Activated T-cell treated with anti-CD3 and anti-CD28 coated beads for 24 hours (primary cell): ENCODE results near the gene ANKFY1.
"Not testable (repeated sequence)": the region's sequence is repeated elsewhere in the genome, so short reads cannot be mapped to it uniquely, and the experiment has no call there.

ENCODE experiments used
- DNase-seq: peaks from one replicate; pipeline ENCODE4 v3.0.0-alpha.2; 2020; ENCODE audit warnings: low read depth

Gene ANKFY1

GRCh38 chr17:4256952-4257351, 6.8 kb downstream of the ANKFY1 start:
- DNase-seq: no peak

- not testable (repeated sequence) for DNase-seq
Observed at GRCh38 chr17:4255271-4255670, 8.5 kb downstream of the ANKFY1 start.

- no peak for DNase-seq
Observed at GRCh38 chr17:4250887-4251286, 12.9 kb downstream of the ANKFY1 start.

GRCh38 chr17:4249452-4250029, 14.2 kb downstream of the ANKFY1 start:
- no peak for DNase-seq

GRCh38 chr17:4248504-4249277, 15.1 kb downstream of the ANKFY1 start:
- no peak for DNase-seq

GRCh38 chr17:4247971-4248388, 15.8 kb downstream of the ANKFY1 start:
- no peak for DNase-seq

GRCh38 chr17:4247361-4247970, 16.3 kb downstream of the ANKFY1 start:
- no peak for DNase-seq

- DNase-seq: no peak
Observed at GRCh38 chr17:4246674-4247073, 17.1 kb downstream of the ANKFY1 start.

- DNase-seq: no peak
Observed at GRCh38 chr17:4241535-4241934, 22.2 kb downstream of the ANKFY1 start.

- DNase-seq: no peak
Observed at GRCh38 chr17:4236456-4236855, 27.3 kb downstream of the ANKFY1 start.

GRCh38 chr17:4235372-4236279, 28.2 kb downstream of the ANKFY1 start:
- no peak for DNase-seq

GRCh38 chr17:4234401-4234800, 29.4 kb downstream of the ANKFY1 start:
- no peak for DNase-seq

- DNase-seq: no peak
Observed at GRCh38 chr17:4233668-4234258, 30.0 kb downstream of the ANKFY1 start.

- DNase-seq: no peak
Observed at GRCh38 chr17:4232168-4232813, 31.5 kb downstream of the ANKFY1 start.

- no peak for DNase-seq
Observed at GRCh38 chr17:4229627-4230541, 33.9 kb downstream of the ANKFY1 start.

GRCh38 chr17:4221899-4222659, 41.7 kb downstream of the ANKFY1 start:
- no peak for DNase-seq

GRCh38 chr17:4221163-4221562, 42.6 kb downstream of the ANKFY1 start:
- DNase-seq: no peak

GRCh38 chr17:4220655-4221054, 43.1 kb downstream of the ANKFY1 start:
- DNase-seq: no peak

- no peak for DNase-seq
Observed at GRCh38 chr17:4219241-4219640, 44.5 kb downstream of the ANKFY1 start.
